Measurements from ENCODE around the gene ANKK1.

Gene ANKK1

GRCh38 chr11:113384551-113384950, 3.0 kb upstream of the ANKK1 start:
- no peaks in the 10 kb centered on the region for H3K36me3 Mint-ChIP-seq (ENCODE audit: low read depth)
- H3K4me3 Mint-ChIP-seq, result no peak overlapping the region
- TF ChIP-seq, protein P1, sequence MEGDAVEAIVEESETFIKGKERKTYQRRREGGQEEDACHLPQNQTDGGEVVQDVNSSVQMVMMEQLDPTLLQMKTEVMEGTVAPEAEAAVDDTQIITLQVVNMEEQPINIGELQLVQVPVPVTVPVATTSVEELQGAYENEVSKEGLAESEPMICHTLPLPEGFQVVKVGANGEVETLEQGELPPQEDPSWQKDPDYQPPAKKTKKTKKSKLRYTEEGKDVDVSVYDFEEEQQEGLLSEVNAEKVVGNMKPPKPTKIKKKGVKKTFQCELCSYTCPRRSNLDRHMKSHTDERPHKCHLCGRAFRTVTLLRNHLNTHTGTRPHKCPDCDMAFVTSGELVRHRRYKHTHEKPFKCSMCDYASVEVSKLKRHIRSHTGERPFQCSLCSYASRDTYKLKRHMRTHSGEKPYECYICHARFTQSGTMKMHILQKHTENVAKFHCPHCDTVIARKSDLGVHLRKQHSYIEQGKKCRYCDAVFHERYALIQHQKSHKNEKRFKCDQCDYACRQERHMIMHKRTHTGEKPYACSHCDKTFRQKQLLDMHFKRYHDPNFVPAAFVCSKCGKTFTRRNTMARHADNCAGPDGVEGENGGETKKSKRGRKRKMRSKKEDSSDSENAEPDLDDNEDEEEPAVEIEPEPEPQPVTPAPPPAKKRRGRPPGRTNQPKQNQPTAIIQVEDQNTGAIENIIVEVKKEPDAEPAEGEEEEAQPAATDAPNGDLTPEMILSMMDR (IDR thresholded peaks at IDR 0.05), result no peak
- peaks cover 25% of the 10 kb centered on the region for H3K27me3 Mint-ChIP-seq (ENCODE audit: low read depth, poor library complexity)
- peaks cover 11% of the 10 kb centered on the region for H3K9me3 Mint-ChIP-seq
- peaks cover 6% of the 10 kb centered on the region for H3K4me1 Mint-ChIP-seq
- DNase-seq, result no peak
- H3K27ac Mint-ChIP-seq, result no peak overlapping the region

DNA sequence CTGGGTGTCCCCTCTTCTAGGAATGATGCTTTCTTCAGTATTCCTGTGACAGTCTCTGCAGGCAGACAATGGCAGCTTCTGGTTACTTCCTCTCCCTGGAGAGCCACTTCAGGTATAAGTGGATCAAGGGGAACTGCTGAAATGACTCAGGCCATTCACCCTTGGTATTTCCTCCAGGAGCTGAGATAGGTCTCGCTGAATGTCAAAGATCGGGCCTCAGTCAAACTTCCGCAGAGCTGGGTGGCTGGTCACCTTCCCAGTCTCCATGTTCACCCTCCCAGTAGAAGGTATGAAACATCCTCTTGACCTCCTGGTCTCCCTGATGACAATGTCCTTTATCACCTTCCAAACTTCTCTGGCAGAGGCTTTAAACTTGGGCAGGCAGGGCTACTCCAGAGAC, 1.8 kb upstream of the ANKK1 start:
- H3K36me3 Mint-ChIP-seq (ENCODE audit: low read depth), result no peaks in the 10 kb centered on the region
- TF ChIP-seq, protein P1 (IDR thresholded peaks at IDR 0.05), result no peak
- H3K27ac Mint-ChIP-seq, result no peak overlapping the region
- H3K4me1 Mint-ChIP-seq, result peaks cover 6% of the 10 kb centered on the region
- no peak overlapping the region for H3K4me3 Mint-ChIP-seq
- H3K27me3 Mint-ChIP-seq (ENCODE audit: low read depth, poor library complexity), result peaks cover 20% of the 10 kb centered on the region
- no peak for DNase-seq
- H3K9me3 Mint-ChIP-seq, result peaks cover 4% of the 10 kb centered on the region

GRCh38 chr11:113386866-113387265, 713 bp upstream of the ANKK1 start:
- peaks cover 18% of the 10 kb centered on the region for H3K27me3 Mint-ChIP-seq (ENCODE audit: low read depth, poor library complexity)
- H3K4me1 Mint-ChIP-seq, result peaks cover 6% of the 10 kb centered on the region
- no peak for DNase-seq
- no peaks in the 10 kb centered on the region for H3K36me3 Mint-ChIP-seq (ENCODE audit: low read depth)
- no peak overlapping the region for H3K27ac Mint-ChIP-seq
- H3K4me3 Mint-ChIP-seq, result peak overlapping the region; percentile 43
- TF ChIP-seq, protein P1 (IDR thresholded peaks at IDR 0.05), result no peak
- H3K9me3 Mint-ChIP-seq, result no peaks in the 10 kb centered on the region

DNA sequence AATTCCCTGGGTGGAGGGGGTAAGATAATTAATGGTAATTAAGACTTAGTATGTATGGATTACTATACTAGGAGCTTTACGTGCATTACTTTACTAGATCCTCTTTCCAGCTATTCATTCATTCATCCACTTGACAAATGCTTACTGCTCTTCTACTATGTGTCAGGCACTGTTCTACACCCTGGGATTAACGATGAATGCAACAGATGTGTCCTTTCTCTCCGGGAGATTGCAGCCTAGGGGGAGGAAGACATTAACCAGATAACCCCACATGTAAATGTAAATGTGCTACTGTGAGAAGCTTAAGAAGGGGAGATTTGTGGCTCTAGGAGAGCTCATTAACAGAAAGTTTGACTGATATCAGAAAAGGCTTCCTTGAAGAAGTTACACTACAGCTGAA, 1.7 kb downstream of the ANKK1 start:
- Mint-ChIP-seq H3K4me3 (no peak overlapping the region), H3K36me3 (ENCODE audit: low read depth) (no peaks in the 10 kb centered on the region), H3K27ac (no peak overlapping the region), H3K9me3 (no peaks in the 10 kb centered on the region), H3K4me1 (peaks cover 6% of the 10 kb centered on the region), H3K27me3 (ENCODE audit: low read depth, poor library complexity) (peaks cover 27% of the 10 kb centered on the region)
- DNase-seq, result no peak
- TF ChIP-seq, protein P1 (IDR thresholded peaks at IDR 0.05), result no peak

GRCh38 chr11:113392236-113392921, 4.8 kb downstream of the ANKK1 start:
- peaks cover 13% of the 10 kb centered on the region for H3K27me3 Mint-ChIP-seq (ENCODE audit: low read depth, poor library complexity)
- DNase-seq, result no peak
- TF ChIP-seq, protein P1 (IDR thresholded peaks at IDR 0.05), result no peak
- no peaks in the 10 kb centered on the region for H3K9me3 Mint-ChIP-seq
- H3K4me1 Mint-ChIP-seq, result peaks cover under 1% of the 10 kb centered on the region
- no peaks in the 10 kb centered on the region for H3K36me3 Mint-ChIP-seq (ENCODE audit: low read depth)
- no peak overlapping the region for H3K4me3 Mint-ChIP-seq
- H3K27ac Mint-ChIP-seq, result no peak overlapping the region

- H3K4me1 Mint-ChIP-seq, result no peaks in the 10 kb centered on the region
- no peaks in the 10 kb centered on the region for H3K9me3 Mint-ChIP-seq
- DNase-seq, result no peak
- H3K27ac Mint-ChIP-seq, result no peak overlapping the region
- TF ChIP-seq, protein P1 (IDR thresholded peaks at IDR 0.05), result no peak
- H3K4me3 Mint-ChIP-seq, result no peak overlapping the region
- H3K27me3 Mint-ChIP-seq (ENCODE audit: low read depth, poor library complexity), result peaks cover 17% of the 10 kb centered on the region
- H3K36me3 Mint-ChIP-seq (ENCODE audit: low read depth), result no peaks in the 10 kb centered on the region
These were observed 6.0 kb downstream of the ANKK1 start for GRCh38 chr11:113393501-113393985.
